GM18505 (cell line): ENCODE data around the gene MAVS.

ENCODE experiments used
- ATAC-seq: cut with Tn5 transposase; IDR thresholded peaks from one replicate; pipeline ENCODE4 v1.9.1; 2021; ENCODE audit not compliant: unreplicated experiment
- POLR2A ChIP-seq: IDR thresholded peaks from 4 replicates; pipeline ENCODE4 v1.6.1; 2011; ENCODE audit warnings: borderline replicate concordance; ENCODE audit not compliant: insufficient read depth, insufficient read length; ENCODE audit errors: extremely low read depth

Gene MAVS

DNA sequence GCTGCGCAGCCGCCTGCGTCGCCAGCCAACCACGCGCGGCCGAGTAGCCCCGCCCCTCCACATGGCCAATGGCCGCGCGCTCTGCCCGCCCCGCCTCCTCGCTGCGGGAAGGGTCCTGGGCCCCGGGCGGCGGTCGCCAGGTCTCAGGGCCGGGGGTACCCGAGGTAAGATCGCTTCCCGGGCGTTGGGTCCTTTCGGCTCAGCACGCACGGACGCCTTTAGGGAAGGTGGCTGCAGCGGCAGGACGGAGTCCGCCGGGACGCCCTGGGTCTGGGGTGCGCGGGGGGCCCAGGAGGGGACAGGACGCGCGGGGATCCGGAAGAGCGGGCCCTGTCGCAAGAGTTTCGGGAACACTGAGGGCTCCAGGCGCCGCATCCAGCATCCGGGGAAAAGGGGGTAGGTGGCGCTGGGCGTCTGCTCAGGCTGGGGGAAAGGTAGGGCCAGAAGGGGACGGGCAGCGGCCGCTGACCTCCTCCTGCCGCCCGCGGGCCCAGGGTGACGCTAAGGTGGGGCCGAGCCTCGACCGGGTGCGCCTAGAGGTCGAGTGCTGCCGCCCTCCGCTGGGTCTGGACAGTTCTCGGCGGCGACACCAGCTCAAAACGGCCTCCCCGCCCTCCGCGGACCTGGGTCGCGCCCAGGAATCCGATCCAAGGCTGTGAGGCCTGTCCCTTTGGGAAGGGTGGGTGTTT, at the start of gene MAVS:
Gene MAVS, plus strand, starts transcription at position 95 of the 689 bp plus-strand sequence. CDS start 7,791 bp downstream, outside the sequence.
- TF ChIP-seq POLR2A = peak; percentile 86
- peak; percentile 89 for ATAC-seq

DNA sequence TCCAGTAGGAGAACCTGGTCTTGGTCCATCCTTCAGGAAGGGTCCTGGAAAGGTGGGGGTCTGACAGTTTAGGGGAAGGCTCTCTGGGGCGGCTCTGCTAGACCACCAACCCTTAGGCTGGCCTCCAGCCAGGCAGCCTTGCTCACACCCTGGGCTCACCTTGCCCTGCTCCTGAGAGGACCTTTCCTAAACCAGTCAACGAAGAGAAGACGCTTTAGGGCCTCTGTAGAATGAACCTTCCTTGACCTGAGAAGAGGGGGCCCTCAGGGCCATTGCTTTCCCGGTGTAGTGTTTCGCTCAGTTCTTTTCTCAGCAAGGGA, 49.4 kb upstream of the MAVS start:
- no peak for TF ChIP-seq POLR2A
- ATAC-seq = no peak

DNA sequence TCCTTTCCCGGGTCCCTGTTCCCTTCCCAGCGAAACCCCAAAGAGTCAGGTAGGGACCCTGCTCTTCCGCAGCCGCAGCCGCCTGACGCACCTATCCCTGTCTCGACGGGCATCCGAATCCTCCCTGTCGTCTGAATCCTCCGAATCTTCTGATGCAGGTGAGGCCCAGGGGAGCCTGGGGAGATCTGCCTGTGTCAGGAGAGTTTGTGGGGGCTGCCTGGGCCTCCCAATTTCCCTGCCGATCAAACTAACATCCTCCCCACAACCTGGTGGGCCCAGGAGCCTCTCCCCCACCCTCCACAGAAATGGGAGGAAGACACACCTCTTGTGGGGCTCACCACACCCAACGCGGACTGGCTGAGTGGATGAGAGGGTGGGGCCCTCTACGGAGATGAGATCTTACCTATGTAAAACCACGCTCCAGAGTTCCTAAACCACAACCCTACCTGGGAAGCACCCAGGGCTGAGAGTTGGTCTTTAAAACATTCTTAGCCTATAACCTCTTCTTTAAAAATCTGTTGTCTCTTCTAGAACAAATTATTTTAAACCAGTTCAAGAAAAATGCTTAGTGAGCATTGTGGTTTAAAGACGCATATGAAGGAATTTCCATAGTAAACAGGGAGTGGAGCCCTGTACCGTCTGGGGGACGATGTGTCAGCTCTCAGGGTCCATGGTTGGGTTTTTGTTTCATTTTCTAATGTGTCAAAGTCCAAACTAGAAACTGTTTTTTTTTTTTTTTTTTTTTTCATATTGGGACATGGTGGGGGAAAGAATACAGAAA, 48.9 kb upstream of the MAVS start:
- ATAC-seq = no peak
- no peak for TF ChIP-seq POLR2A

DNA sequence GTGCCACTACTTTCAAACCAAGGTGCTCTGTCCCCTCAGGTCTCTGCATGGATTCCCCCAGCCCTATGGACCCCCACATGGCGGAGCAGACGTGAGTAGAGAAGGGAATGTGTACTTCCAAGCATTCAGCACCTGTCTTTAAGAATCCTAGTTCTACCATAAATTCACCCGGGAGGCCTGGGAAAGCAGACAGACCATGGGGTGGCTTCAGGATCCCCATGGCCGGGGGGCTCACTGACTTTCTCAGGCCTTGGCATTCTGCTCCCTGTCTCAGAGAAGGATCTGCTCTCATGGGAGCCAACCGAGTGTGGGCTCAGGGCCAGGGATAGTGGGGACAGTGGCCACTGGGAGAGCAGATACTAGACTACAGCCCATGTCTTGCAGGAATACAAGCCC, 48.3 kb upstream of the MAVS start:
- ATAC-seq = no peak
- no peak for TF ChIP-seq POLR2A

DNA sequence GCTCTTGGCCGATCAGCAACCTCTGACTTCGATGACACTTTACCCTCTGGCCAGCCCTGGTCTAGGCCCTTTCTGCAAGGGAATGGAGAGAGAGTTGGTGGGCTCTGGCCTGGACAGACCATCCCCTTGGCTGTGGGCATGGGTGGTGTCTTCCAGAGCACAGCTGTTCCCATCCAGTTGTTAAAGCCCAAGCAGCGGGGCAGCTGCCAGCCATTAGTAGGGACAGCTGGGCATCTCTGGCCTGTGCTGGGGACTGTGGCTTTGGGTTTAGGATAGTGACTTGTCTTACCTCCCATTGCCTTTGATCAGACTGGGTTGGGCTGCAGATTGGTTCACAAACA, 47.8 kb upstream of the MAVS start:
- no peak for TF ChIP-seq POLR2A
- no peak for ATAC-seq

DNA sequence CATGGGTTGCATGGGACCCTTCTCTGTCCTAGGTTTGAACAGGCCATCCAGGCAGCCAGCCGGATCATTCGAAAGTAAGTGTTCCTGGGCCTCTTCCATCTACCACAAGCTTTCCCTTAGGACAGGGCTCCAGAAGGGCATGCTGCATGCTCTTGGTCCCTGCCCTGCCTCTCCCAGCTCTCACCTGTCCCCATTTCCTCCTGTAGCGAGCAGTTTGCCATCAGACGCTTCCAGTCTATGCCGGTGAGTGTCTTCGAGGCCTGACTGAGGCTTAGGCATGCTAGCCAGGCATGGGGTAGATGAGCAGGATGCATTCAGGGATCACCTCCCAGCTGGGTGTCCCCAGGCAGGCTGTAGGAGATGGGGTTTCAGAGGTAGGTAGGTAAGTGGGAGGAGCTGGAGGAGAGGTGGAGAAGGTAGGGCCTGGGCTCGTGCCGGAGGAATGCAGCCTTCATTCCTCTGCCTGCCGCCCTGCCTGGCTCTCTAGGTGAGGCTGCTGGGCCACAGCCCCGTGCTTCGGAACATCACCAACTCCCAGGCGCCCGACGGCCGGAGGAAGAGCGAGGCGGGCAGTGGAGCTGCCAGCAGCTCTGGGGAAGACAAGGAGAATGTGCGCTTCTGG, 46.3 kb upstream of the MAVS start:
- no peak for TF ChIP-seq POLR2A
- no peak for ATAC-seq

DNA sequence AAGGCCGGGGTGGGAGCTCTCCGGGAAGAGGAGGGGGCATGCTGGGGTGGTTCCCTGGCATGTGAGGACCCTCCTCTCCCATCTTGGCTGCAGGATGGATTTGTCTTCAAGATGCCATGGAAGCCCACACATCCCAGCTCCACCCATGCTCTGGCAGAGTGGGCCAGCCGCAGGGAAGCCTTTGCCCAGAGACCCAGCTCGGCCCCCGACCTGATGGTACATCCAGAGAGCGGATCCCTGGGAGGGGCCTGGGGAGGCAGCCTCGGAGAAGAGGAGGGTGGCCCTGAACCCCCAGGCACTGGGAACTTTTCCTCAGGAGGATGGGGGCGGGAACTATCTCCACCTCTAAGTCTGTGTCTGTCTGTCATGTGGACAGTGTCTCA, 45.8 kb upstream of the MAVS start:
- TF ChIP-seq POLR2A = no peak
- ATAC-seq = no peak

DNA sequence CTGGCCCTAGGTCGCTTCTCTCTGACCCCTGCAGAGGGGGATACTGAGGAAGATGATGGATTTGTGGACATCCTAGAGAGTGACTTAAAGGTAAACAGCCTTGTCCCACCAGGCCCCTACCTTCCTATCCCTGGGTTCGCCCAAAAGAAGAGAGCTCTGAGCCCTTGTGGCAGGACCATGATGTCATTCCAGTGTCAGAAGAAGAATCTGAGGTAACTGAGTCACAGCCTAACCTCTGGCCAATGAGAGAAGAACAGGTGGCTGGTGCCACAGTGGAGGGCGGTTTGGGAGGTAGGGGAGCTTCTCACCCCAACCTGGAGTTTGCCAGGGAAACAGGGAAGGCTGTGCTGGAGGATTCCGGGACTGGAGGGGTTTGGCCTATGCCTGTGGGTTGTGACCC, 45.3 kb upstream of the MAVS start:
- no peak for TF ChIP-seq POLR2A
- ATAC-seq = no peak

DNA sequence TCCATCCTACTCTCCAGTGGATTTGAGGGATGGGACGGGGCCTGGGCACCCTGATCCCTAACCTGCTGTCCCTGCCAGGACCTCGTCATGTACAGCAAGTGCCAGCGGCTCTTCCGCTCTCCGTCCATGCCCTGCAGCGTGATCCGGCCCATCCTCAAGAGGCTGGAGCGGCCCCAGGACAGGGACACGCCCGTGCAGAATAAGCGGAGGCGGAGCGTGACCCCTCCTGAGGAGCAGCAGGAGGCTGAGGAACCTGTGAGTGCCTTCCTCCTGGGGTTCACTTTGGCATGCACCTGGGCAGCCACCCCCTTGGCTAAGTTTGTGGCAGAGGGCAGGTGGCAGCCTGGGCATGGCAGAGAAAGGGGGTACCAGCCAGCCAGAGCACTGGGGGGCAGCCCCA, 44.8 kb upstream of the MAVS start:
- no peak for ATAC-seq
- TF ChIP-seq POLR2A = no peak

DNA sequence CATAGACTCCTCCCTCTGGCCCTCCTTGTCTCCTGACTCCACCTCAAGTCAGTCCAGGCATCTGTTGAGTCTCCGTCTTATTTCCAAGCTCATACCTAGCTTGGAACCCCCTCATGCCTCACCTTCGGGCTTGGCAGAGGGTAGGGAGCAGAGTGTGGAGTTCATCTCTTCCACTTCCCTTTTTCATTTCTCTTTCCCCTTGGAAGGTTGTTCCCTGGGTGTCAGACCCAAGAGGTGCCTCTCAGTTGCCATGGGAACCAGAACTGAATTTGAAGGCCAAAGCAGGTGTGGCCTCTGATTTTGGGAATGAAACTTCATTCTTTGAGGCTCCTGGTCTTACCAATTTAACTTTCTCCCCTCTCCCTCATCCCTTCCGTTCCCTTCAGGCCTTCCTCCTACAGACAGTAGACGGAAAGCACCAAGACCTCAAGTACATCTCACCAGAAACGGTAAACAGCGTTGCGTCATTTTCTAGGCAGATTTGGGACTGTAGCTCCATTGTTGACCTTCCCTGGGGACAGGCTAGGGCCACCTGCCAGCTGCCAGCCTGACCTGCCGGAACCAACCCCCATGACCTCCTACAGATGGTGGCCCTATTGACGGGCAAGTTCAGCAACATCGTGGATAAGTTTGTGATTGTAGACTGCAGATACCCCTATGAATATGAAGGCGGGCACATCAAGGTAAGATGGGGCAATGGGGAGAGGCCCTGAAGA, 44.0 kb upstream of the MAVS start:
- no peak for ATAC-seq
- TF ChIP-seq POLR2A = no peak

DNA sequence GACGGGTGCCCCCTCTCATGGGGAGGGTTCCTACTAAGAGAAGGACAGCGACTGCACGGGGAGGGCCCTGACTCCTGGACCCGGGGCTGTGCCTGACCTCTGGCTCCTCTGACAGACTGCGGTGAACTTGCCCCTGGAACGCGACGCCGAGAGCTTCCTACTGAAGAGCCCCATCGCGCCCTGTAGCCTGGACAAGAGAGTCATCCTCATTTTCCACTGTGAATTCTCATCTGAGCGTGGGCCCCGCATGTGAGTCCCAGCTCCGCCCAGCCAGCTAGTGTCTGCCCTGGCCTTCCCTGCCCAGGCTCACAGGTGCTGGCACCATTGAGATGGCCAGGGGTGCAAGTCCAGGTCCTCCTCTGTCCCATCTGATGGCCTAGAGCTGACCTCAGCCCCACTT, 43.3 kb upstream of the MAVS start:
- no peak for TF ChIP-seq POLR2A
- ATAC-seq = no peak

DNA sequence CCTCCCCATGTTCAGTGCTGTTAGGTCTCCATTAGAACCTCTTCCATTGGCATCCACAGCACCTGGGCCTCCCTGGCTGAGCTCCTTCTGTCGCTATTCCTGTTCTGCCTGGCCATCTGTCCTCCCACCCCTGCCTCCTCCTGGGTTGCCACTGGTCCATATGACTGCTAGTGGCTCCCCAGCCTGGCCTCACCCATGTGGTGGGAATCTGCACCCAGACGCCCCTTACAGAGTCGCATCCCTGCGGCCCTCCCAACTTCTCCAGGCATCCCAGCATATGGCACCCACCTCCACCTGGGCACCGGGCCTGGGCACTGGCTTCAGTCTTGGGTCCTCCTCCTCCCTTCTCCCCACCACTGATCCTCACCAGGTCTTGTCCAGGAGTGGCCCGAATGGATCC, 42.8 kb upstream of the MAVS start:
- TF ChIP-seq POLR2A = no peak
- no peak for ATAC-seq

DNA sequence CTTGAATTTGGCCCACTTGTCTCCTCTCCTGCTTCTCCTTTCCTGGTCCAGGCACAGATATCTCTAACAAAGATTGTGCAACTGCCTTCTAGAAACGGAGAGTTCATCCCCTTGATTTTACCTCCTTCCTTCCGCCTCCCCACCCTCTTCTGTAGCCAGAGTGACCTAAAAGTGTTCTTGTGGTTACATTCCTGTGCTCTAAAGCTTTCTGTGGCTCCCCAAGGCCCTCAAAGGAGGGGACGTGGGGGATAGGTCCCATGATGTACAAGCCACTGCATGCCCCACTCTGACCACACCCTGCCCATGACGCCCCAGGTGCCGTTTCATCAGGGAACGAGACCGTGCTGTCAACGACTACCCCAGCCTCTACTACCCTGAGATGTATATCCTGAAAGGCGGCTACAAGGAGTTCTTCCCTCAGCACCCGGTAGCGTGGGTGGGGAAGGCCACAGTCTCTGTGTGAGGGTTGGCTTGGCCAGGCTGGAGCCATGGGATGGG, 42.3 kb upstream of the MAVS start:
- ATAC-seq = no peak
- TF ChIP-seq POLR2A = no peak

DNA sequence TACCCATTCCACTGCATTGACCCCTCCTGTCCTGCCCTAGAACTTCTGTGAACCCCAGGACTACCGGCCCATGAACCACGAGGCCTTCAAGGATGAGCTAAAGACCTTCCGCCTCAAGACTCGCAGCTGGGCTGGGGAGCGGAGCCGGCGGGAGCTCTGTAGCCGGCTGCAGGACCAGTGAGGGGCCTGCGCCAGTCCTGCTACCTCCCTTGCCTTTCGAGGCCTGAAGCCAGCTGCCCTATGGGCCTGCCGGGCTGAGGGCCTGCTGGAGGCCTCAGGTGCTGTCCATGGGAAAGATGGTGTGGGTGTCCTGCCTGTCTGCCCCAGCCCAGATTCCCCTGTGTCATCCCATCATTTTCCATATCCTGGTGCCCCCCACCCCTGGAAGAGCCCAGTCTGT, 41.9 kb upstream of the MAVS start:
- TF ChIP-seq POLR2A = no peak
- ATAC-seq = no peak

DNA sequence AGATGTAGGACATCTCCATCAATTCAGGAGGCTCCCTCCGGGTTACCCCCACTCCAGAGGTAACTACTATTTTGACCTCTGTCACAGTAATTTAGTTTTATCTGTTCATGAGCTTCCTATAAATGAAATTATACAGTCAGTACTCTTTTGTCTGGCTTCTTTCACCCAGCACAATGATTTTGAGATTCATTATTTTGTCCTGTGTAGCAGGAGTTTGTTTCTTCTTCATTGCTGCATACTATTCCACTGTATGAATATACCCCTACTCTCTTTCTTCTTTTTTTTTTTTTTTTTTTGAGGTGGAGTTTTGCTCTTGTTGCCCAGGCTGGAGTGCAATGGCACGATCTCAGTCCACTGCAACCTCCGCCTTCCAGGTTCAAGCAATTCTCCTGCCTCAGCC, 38.1 kb upstream of the MAVS start:
- no peak for ATAC-seq
- no peak for TF ChIP-seq POLR2A
